ENCODE measurements around the gene RRAD. TPM values are rescaled to one million over a fixed set of nuclear protein-coding genes. Genes with fewer than 3 reads are reported as not detected.
"Not testable (repeated sequence)": the region's sequence is repeated elsewhere in the genome, so short reads cannot be mapped to it uniquely, and the experiment has no call there.

The RRAD gene
- total RNA-seq, 2 donors from 2014 or later = 8.2 to 11.6 TPM

- DNase-seq (ENCODE audit: low spot score) = no peak
- intact Hi-C loops (cut with DNase I) = no loop called here
Measured at GRCh38 chr16:66953462-66954096, 28.2 kb upstream of the RRAD start.

DNA sequence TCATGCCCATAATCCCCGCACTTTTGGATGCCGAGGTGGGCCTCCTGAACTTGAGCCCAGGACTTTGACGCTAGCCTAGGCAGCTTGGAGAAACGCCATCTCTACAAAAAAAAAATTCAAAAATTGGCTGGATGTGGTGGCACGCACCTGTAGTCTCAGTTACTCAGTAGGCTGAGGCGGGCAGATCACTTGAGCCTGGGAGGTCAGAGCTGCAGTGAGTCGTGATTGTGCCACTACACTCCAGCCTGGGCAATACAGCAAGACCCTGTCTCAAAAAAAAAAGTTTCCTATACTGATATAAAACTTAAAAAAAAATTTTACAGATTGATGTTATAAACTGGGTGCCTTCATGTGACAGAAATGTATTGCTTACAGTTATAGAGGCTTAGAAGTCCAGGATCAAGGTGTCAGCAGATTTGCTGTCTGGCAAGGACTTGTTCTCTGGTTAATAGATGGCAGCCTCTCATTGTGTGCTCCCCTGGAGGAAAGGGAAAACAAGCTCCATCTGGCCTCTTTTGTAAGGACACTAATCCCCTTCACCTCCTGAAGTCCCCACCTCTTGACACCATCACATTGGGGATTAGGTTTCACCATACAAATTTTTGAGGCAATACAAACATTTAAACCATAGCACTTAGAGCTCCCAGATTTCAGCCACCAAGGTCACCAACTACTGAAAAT lies 27.2 kb upstream of the RRAD start:
- no peak for DNase-seq (ENCODE audit: low spot score)
- intact Hi-C loops (cut with DNase I) = no loop called here

GRCh38 chr16:66950971-66951790 lies 25.8 kb upstream of the RRAD start:
- DNase-seq (ENCODE audit: low spot score) = no peak
- intact Hi-C loops (cut with DNase I) = no loop called here

DNA sequence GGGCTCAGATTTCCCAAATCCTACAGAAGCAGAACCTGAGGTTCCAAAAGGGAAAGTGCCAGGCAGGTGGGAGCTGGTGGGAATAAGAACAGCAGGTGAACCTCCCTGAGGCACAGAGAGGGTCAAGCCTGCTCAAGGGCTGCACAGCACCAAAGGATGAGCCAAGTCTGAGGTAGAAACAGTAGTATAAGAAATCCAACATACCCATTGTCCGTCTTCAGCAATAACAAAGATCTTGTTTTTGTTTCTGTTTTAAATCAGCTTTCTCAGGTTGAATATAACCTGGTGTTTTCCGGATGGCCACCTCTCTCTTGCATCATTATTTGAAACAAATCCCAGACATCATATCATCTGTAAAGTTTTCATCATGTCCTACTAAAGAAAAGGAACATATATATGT lies 25.1 kb upstream of the RRAD start:
- no peak for DNase-seq (ENCODE audit: low spot score)
- intact Hi-C loops (cut with DNase I) = no loop called here

- intact Hi-C loops (cut with DNase I) = loop anchor here in 1 of 2 donors (1.0 kb wide), 1 partner anchor 206 kb away; no protein-coding TSS in a partner anchor
- DNase-seq (ENCODE audit: low spot score) = no peak
Measured at GRCh38 chr16:66949472-66949871, 24.1 kb upstream of the RRAD start.

DNA sequence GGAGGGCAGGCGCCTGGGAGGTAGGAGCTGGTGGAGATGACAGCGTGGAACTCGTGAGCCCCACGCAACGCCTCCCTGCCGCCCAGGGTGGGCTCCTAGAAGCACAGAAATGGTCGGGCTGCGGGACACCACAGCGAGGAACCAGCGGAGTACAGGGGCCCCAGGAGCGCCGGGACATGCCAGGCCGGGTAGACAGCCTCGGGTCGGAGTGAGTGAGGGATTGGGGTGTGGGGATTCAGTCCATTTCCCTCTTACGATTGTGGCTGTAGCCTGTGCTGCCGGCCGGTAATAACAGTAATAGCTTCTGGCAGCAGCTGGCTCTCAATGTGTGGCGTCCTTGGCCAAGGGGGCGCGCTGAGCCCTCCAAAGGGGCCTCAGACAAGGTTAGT lies 23.5 kb upstream of the RRAD start:
- intact Hi-C loops (cut with DNase I) = loop anchor here in 1 of 2 donors (1.0 kb wide), 1 partner anchor 206 kb away; no protein-coding TSS in a partner anchor
- no peak for DNase-seq (ENCODE audit: low spot score)

DNA sequence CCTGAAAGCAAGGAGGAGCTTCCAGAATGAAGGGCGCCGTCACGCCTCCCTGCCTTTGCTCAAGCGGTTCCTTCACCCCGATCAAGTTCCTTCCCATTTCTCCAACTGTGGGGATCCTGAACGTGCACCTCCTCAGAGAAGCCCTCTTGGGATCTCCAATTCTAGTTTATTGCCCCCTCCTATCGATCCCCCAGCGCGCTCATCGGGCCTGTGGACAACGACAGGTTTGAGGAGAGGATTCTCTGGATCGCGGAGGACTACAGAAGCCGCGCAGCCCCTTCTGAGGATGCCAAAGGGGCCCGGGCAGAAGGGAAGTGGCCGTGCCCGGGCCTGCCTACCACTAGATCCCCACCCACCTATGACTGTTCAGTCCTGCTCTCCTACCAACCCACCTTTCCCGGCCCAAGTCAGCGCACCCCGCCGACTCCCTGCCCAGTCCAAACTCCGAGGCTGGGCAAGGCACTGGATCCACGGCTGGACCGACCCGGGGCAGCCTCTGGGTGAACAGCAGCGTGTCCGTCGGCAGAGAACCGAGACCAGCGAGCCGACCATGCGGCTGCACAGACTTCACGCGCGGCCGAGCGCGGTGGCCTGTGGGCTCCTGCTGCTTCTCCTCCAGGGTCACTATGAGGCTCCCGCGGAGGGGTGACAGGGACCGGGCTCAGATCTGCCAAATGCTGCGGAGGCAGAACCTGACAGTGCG lies 22.9 kb upstream of the RRAD start:
- intact Hi-C loops (cut with DNase I) = no loop called here
- peak; percentile 83 for DNase-seq (ENCODE audit: low spot score)

- DNase-seq (ENCODE audit: low spot score) = peak; percentile 90
- intact Hi-C loops (cut with DNase I) = no loop called here
Measured at GRCh38 chr16:66947302-66948065, 22.1 kb upstream of the RRAD start.

GRCh38 chr16:66946974-66947301 lies 21.6 kb upstream of the RRAD start:
- intact Hi-C loops (cut with DNase I) = no loop called here

GRCh38 chr16:66946541-66946940 lies 21.2 kb upstream of the RRAD start:
- no peak for DNase-seq (ENCODE audit: low spot score)
- intact Hi-C loops (cut with DNase I) = no loop called here

More at GRCh38 chr16:66946974-66947301, 21.6 kb upstream of the RRAD start:
- no peak for DNase-seq (ENCODE audit: low spot score)

DNA sequence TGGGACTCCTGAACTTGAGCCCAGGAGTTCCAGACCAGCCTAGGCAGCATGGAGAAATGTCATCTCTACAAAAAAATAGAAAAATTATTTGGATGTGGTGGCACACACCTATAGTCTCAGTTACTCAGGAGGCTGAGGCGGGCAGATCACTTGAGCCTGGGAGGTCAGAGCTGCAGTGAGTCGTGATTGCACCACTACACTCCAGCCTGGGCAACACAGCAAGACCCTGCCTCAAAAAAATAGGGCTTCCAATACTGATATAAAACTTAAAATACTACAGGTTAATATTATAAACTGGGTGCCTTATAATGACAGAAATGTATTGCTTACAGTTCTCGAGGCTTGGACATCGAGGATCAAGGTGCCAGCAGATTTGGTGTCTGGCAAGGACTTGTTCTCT lies 20.6 kb upstream of the RRAD start:
- intact Hi-C loops (cut with DNase I) = no loop called here
- DNase-seq (ENCODE audit: low spot score) = no peak

- intact Hi-C loops (cut with DNase I); DNase-seq (ENCODE audit: low spot score): not testable (repeated sequence)
Measured at GRCh38 chr16:66944971-66945370, 19.6 kb upstream of the RRAD start.

DNA sequence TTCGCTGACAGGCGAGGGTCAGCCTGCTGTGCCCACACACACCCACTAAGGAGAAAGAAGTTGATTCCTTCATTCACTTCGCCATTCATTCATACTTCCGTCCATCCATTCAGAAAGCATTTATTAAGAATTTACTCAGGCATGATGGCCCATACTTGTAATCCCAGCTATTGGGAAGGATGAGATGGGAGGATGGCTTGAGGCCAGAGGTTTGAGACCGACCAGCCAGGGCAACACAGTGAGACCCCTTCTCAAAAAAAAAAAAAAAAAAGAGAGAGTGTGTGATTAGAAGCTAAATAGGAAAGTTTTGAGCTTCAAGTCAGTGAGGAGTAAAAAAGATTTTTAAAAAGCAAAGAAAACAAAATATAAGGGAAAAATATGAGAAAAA lies 18.7 kb upstream of the RRAD start:
- intact Hi-C loops (cut with DNase I) = no loop called here
- DNase-seq (ENCODE audit: low spot score) = no peak

- no peak for DNase-seq (ENCODE audit: low spot score)
- intact Hi-C loops (cut with DNase I) = no loop called here
Measured at GRCh38 chr16:66943426-66944053, 18.2 kb upstream of the RRAD start.

DNA sequence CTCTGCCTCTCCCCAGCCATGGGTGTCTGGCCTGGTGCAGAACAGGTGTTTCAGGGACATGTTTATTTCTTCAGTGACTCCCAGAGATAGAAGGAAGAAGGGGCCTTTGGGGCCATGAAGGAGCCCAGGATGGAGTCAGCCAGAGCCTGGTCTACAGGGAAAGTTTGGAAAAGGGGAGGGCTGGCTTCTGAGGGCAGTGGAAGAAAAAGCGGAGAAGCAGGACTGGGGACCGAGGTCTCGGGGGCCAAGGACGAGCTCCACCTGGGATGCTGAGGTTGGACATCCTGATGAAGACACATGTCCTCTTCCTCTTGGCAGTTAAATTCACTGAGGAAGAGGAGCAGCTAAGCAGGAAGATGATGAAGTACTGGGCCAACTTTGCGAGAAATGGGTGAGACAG lies 17.6 kb upstream of the RRAD start:
- intact Hi-C loops (cut with DNase I) = no loop called here
- DNase-seq (ENCODE audit: low spot score) = no peak

DNA sequence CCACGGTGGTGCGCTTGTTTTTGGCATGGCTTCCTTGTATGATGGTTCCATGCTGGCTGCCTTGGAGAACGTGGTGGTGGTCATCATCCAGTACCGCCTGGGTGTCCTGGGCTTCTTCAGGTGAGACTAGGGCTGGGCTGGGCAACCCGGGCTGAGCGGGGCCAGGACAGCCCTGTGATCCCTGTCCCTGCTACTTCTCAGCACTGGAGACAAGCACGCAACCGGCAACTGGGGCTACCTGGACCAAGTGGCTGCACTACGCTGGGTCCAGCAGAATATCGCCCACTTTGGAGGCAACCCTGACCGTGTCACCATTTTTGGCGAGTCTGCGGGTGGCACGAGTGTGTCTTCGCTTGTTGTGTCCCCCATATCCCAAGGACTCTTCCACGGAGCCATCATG lies 14.9 kb upstream of the RRAD start:
- intact Hi-C loops (cut with DNase I) = no loop called here

DNA sequence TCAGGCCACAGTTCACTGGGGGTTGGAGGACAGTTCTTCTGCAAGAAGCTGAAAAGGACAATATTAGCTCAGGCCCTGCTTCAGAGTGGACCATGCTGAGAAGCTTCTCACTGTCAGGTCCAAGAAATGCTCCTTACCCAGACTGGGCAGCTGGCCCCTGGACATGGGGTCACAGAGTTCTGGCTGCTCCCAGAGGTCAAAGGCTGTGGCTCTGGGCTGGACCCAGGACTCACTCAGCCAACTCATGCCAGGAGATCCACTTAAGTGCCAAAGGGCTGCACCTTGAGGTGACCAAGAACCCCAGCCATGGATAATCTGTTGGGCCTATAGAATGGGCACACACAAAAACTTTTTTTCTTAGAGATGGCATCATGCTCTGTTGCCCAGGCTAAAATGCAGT lies 14.0 kb upstream of the RRAD start:
- DNase-seq (ENCODE audit: low spot score) = no peak
- intact Hi-C loops (cut with DNase I) = no loop called here

More for the DNA sequence above, 14.9 kb upstream of the RRAD start:
- no peak for DNase-seq (ENCODE audit: low spot score)

DNA sequence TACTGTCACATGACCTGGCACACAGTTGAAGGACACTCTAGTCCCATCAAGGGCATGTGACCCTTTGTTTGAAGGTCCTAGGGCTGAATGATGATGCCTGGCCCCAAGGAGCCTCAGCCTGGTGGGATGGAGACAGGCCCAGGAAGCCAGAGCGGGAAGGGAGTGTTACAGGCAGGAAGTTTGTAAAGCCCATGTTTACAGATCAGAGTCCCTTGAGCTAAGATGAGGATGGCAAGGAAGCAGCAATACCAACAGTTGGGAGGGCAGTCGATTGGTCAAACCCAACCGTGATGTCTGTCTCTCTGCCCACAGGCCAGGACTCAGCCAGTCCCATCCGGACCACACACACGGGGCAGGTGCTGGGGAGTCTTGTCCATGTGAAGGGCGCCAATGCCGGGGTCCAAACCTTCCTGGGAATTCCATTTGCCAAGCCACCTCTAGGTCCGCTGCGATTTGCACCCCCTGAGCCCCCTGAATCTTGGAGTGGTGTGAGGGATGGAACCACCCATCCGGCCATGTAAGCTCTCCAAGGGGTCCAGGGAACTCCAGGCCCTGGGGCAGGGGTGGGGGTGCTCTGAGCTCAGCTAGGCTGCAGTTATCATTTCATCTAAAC lies 12.5 kb upstream of the RRAD start:
- intact Hi-C loops (cut with DNase I) = no loop called here
- DNase-seq (ENCODE audit: low spot score) = no peak
